Astrocyte (in vitro differentiated cells and primary cell): ENCODE data around the gene KCNH3. TPM values are rescaled to one million over a fixed set of nuclear protein-coding genes. Genes with fewer than 3 reads are reported as not detected.

Source experiments
- DNase-seq: peaks from one replicate; pipeline ENCODE4 v3.0.0-alpha.2; 2010; ENCODE audit warnings: low read depth
- FAIRE-seq: peaks from 2 replicates; lab custom pipeline; 2011; peaks lifted over from hg19 to GRCh38; lab: Jason Lieb, UNC
- H2AFZ ChIP-seq: 2 replicates; pipeline ENCODE4 v1.6.0; 2012; ENCODE audit warnings: low read depth, low read length, inconsistent platforms
- H3K27ac ChIP-seq: 2 replicates; pipeline ENCODE4 v1.5.1; 2011; ENCODE audit warnings: low read depth, low read length, inconsistent platforms
- H3K27me3 ChIP-seq: 2 replicates; pipeline ENCODE4 v1.6.0; 2011; ENCODE audit warnings: low read length, inconsistent platforms; ENCODE audit not compliant: insufficient read depth
- H3K36me3 ChIP-seq: 2 replicates; pipeline ENCODE4 v1.5.1; 2011; ENCODE audit warnings: low read length, inconsistent platforms; ENCODE audit not compliant: insufficient read depth
- H3K4me1 ChIP-seq: 2 replicates; pipeline ENCODE4 v1.5.1; 2011; ENCODE audit warnings: low read length, inconsistent platforms; ENCODE audit not compliant: insufficient read depth
- H3K4me2 ChIP-seq: 2 replicates; pipeline ENCODE4 v1.6.0; 2012; ENCODE audit warnings: low read length, inconsistent platforms
- H3K4me3 ChIP-seq: 2 replicates; pipeline ENCODE4 v1.5.1; 2011; ENCODE audit warnings: low read depth, mild to moderate bottlenecking, low read length, inconsistent platforms; ENCODE audit not compliant: insufficient read depth
- H3K79me2 ChIP-seq: 2 replicates; pipeline ENCODE4 v1.6.0; 2012; ENCODE audit warnings: mild to moderate bottlenecking, low read length, inconsistent platforms; ENCODE audit not compliant: insufficient read depth
- H3K9ac ChIP-seq: 2 replicates; pipeline ENCODE4 v1.6.0; 2012; ENCODE audit warnings: mild to moderate bottlenecking, low read length, inconsistent platforms
- H3K9me3 ChIP-seq: 2 replicates; pipeline ENCODE4 v1.5.1; 2012; ENCODE audit warnings: low read depth, mild to moderate bottlenecking, low read length, inconsistent platforms; ENCODE audit not compliant: insufficient read depth
- H4K20me1 ChIP-seq: 2 replicates; pipeline ENCODE4 v1.6.0; 2012; ENCODE audit warnings: low read length, inconsistent platforms; ENCODE audit not compliant: insufficient read depth
- H3K27ac Mint-ChIP-seq: one replicate; pipeline ENCODE4 v1.8.0; 2021; ENCODE audit warnings: mild to moderate bottlenecking, mixed read lengths; ENCODE audit not compliant: unreplicated experiment
- H3K27me3 Mint-ChIP-seq: one replicate; pipeline ENCODE4 v1.8.0; 2021; ENCODE audit warnings: low read depth, mixed read lengths; ENCODE audit not compliant: unreplicated experiment
- H3K36me3 Mint-ChIP-seq: one replicate; pipeline ENCODE4 v1.8.0; 2021; ENCODE audit warnings: low read depth, mixed read lengths; ENCODE audit not compliant: unreplicated experiment
- H3K4me1 Mint-ChIP-seq: one replicate; pipeline ENCODE4 v1.8.0; 2021; ENCODE audit warnings: low read depth, mixed read lengths; ENCODE audit not compliant: unreplicated experiment
- H3K4me3 Mint-ChIP-seq: one replicate; pipeline ENCODE4 v1.8.0; 2021; ENCODE audit warnings: mild to moderate bottlenecking, moderate library complexity, mixed read lengths; ENCODE audit not compliant: unreplicated experiment
- H3K9me3 Mint-ChIP-seq: one replicate; pipeline ENCODE4 v1.8.0; 2021; ENCODE audit warnings: mild to moderate bottlenecking, mixed read lengths; ENCODE audit not compliant: unreplicated experiment
- CTCF ChIP-seq: IDR thresholded peaks from 2 replicates; pipeline ENCODE4 v1.5.1; 2011; ENCODE audit warnings: low read depth, mild to moderate bottlenecking, inconsistent platforms, low read length, moderate library complexity; ENCODE audit not compliant: insufficient read depth
- EZH2 ChIP-seq: IDR thresholded peaks from 2 replicates; pipeline ENCODE4 v1.6.1; 2012; ENCODE audit warnings: mild to moderate bottlenecking, low read length, inconsistent platforms; ENCODE audit not compliant: insufficient read depth
- total RNA-seq: library from RNA; stranded (reverse); gene quantifications from 2 replicates; pipeline ENCODE4 v1.2.1, GENCODE V29; 2021

KCNH3 gene
- total RNA-seq, 1 donor from 2014 or later = not detected

DNA sequence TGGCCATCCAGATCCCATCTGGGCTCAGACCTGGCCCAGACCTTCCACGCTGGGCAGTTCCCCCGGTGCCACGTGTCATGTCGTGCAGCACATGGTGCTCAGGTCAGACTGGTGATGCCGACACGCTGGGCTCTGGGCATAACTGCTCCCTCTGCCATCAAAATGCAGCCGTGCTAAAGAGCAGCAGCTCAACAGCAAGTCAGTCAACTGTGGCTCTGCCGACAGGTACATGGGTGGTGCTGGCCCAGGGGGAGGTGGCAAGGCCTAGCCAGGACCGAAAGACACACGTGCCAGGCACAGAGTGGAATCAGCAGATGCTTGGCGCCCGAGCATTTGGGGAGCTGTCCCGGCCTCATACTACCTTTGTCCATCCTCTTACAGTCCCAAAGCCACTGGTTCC, 27.5 kb downstream of the KCNH3 start:
- FAIRE-seq (no peak), DNase-seq (no peak)
- TF ChIP-seq EZH2 (no peak), CTCF (no peak)
- H4K20me1 ChIP-seq = peaks cover 6% of the 10 kb centered on the region
- peaks cover 53% of the 10 kb centered on the region for H3K79me2 ChIP-seq
- H3K27me3 ChIP-seq = no peaks in the 10 kb centered on the region
- H3K4me1 ChIP-seq = peaks cover 7% of the 10 kb centered on the region
- Mint-ChIP-seq H3K4me1 (peaks cover 9% of the 10 kb centered on the region), H3K27me3 (no peaks in the 10 kb centered on the region), H3K36me3 (peaks cover 13% of the 10 kb centered on the region), H3K27ac (no peak overlapping the region), H3K9me3 (no peaks in the 10 kb centered on the region), H3K4me3 (no peak overlapping the region)
- H3K27ac ChIP-seq = no peak overlapping the region
- H3K4me2 ChIP-seq = peak overlapping the region; percentile 96
- no peak overlapping the region for H3K9ac ChIP-seq
- H3K4me3 ChIP-seq = no peak overlapping the region
- peaks cover 11% of the 10 kb centered on the region for H3K36me3 ChIP-seq
- no peak overlapping the region for H2AFZ ChIP-seq
- no peaks in the 10 kb centered on the region for H3K9me3 ChIP-seq

DNA sequence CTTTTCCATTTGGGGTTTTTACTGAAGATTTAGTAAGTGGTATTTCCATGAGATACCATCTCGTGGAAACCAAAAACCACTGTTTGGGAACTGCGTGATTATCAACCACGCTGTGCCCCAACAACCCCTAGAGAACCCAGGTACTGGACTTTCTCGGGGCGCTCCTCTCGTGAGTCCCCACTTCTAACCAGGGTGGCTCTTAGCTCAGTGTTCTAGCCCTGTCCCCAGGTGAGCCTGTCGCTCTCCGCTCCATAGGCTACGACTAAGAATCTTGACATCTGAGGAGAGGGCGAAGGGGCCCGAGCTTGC, 28.4 kb downstream of the KCNH3 start:
- Mint-ChIP-seq H3K36me3 (peaks cover 16% of the 10 kb centered on the region), H3K4me3 (peak overlapping the region; percentile 98), H3K27me3 (no peaks in the 10 kb centered on the region), H3K9me3 (no peaks in the 10 kb centered on the region), H3K27ac (peak overlapping the region; percentile 98), H3K4me1 (peaks cover 9% of the 10 kb centered on the region)
- Histone ChIP-seq H3K79me2 (peaks cover 62% of the 10 kb centered on the region), H3K9ac (peak overlapping the region; percentile 94), H3K27me3 (no peaks in the 10 kb centered on the region), H3K4me2 (peak overlapping the region; percentile 96), H3K36me3 (peaks cover 5% of the 10 kb centered on the region), H4K20me1 (peaks cover 6% of the 10 kb centered on the region), H3K4me3 (peak overlapping the region; percentile 88), H3K9me3 (no peaks in the 10 kb centered on the region), H2AFZ (peak overlapping the region; percentile 92), H3K4me1 (peaks cover 7% of the 10 kb centered on the region), H3K27ac (peak overlapping the region; percentile 92)
- DNase-seq (no peak), FAIRE-seq (no peak)
- TF ChIP-seq EZH2 = no peak
- TF ChIP-seq CTCF = no peak

- H3K27me3 ChIP-seq = no peaks in the 10 kb centered on the region
- peaks cover 7% of the 10 kb centered on the region for H3K4me1 ChIP-seq
- H4K20me1 ChIP-seq = peaks cover 6% of the 10 kb centered on the region
- peak within 1 kb of the TSS; percentile 92 for H3K27ac ChIP-seq
- Mint-ChIP-seq H3K4me1 (peaks cover 9% of the 10 kb centered on the region), H3K4me3 (peak within 1 kb of the TSS; percentile 98), H3K27ac (peak within 1 kb of the TSS; percentile 98), H3K27me3 (no peaks in the 10 kb centered on the region), H3K9me3 (no peaks in the 10 kb centered on the region), H3K36me3 (peaks cover 16% of the 10 kb centered on the region)
- H3K4me2 ChIP-seq = peak within 1 kb of the TSS; percentile 96
- no peaks in the 10 kb centered on the region for H3K9me3 ChIP-seq
- H3K9ac ChIP-seq = peak within 1 kb of the TSS; percentile 94
- peak within 1 kb of the TSS; percentile 92 for H2AFZ ChIP-seq
- FAIRE-seq = no peak
- H3K36me3 ChIP-seq = no peaks in the 10 kb centered on the region
- peaks cover 63% of the 10 kb centered on the region for H3K79me2 ChIP-seq
- DNase-seq = peak; percentile 78
- TF ChIP-seq CTCF = no peak
- TF ChIP-seq EZH2 = no peak
- peak within 1 kb of the TSS; percentile 88 for H3K4me3 ChIP-seq
Measured at GRCh38 chr12:49567611-49568441, 29.0 kb downstream of the KCNH3 start, which contains the start of gene MCRS1. Gene MCRS1 (minus strand): TSS chr12:49568142. CDS start chr12:49566731, 1,411 bp downstream.
